Measurements from ENCODE around the gene REEP6. TPM values are rescaled to one million over a fixed set of nuclear protein-coding genes. Genes with fewer than 3 reads are reported as not detected.

The REEP6 gene
- polyA plus RNA-seq, 1 of the 3 experiments (the other 2 are of a cell fraction) = 9.1 TPM

GRCh38 chr19:1491849-1492170, 829 bp downstream of the REEP6 start:
- POLR2A ChIA-PET = interaction anchor here (0.9 to 1.4 kb wide), 2 partner anchors 20 to 36 kb away, joined by 3 to 5 read pairs; no protein-coding TSS in a partner anchor
- H3K4me2 ChIP-seq = peak overlapping the region; percentile 91

GRCh38 chr19:1492474-1493006, 1.6 kb downstream of the REEP6 start:
- Histone ChIP-seq H3K9me3 (no peaks in the 10 kb centered on the region), H4K20me1 (ENCODE audit: insufficient read depth) (no peaks in the 10 kb centered on the region), H3K9me2 (no peaks in the 10 kb centered on the region), H2AFZ (ENCODE audit: low read depth) (no peak overlapping the region), H3K4me3 (ENCODE audit: low read depth in 2 of 2, low read length in 1 of 2) (no peak overlapping the region), H3K79me2 (ENCODE audit: insufficient read depth) (no peaks in the 10 kb centered on the region), H3K9ac (no peak overlapping the region), H3K4me2 (no peak overlapping the region), H3K27ac (ENCODE audit: low read depth in 2 of 2, low read length in 1 of 2) (no peak overlapping the region), H3K27me3 (ENCODE audit: insufficient read depth) (no peaks in the 10 kb centered on the region), H3K4me1 (ENCODE audit: control insufficient read depth in 1 of 2, insufficient read depth in 2 of 2, low read depth in 1 of 2, low read length in 1 of 2) (peaks cover 5 to 18% of the 10 kb centered on the region in 2 experiments; a peak in 2 of 4 replicates), H3F3A (replicated peaks; ENCODE audit: insufficient read depth) (no peaks in the 10 kb centered on the region), H3K36me3 (replicated peaks in 1 of 2; ENCODE audit: control insufficient read depth in 1 of 2, insufficient read depth in 2 of 2, low read length in 1 of 2) (no peaks in the 10 kb centered on the region)
- DNase-seq = no peak
- POLR2A ChIA-PET = no interaction called here
- CTCF ChIA-PET = interaction anchor here (1.9 to 3.7 kb wide), 2 partner anchors 11 to 54 kb away, joined by 6 to 23 read pairs; no protein-coding TSS in a partner anchor
- 75% methylated on average over 7 of the region's 10 CpGs for WGBS (ENCODE audit: low lambda C conversion rate)
- TF ChIP-seq RXRA (IDR thresholded peaks at IDR 0.05; ENCODE audit: borderline replicate concordance, low read depth) = no peak
- TF ChIP-seq NFIC (IDR thresholded peaks at IDR 0.05; ENCODE audit: borderline replicate concordance) = no peak
- no peak for TF ChIP-seq TCF12 (IDR thresholded peaks at IDR 0.05)
- TF ChIP-seq RAD21 (IDR thresholded peaks at IDR 0.05; ENCODE audit: low read length) = no peak

More at GRCh38 chr19:1491849-1492170, 829 bp downstream of the REEP6 start:
- H3K4me3 ChIP-seq (ENCODE audit: low read depth in 2 of 2, low read length in 1 of 2) = peak overlapping the region; percentile 62 to 66; a peak in 3 of 4 replicates
- H4K20me1 ChIP-seq (ENCODE audit: insufficient read depth) = no peaks in the 10 kb centered on the region
- no peaks in the 10 kb centered on the region for H3F3A ChIP-seq (replicated peaks; ENCODE audit: insufficient read depth)
- 77% methylated on average over 12 of the region's 12 CpGs for WGBS (ENCODE audit: low lambda C conversion rate)
- DNase-seq = no peak
- no peak overlapping the region for H3K27ac ChIP-seq (ENCODE audit: low read depth in 2 of 2, low read length in 1 of 2)
- no peaks in the 10 kb centered on the region for H3K9me3 ChIP-seq
- no peaks in the 10 kb centered on the region for H3K79me2 ChIP-seq (ENCODE audit: insufficient read depth)
- H2AFZ ChIP-seq (ENCODE audit: low read depth) = no peak overlapping the region
- H3K27me3 ChIP-seq (ENCODE audit: insufficient read depth) = no peaks in the 10 kb centered on the region
- H3K9ac ChIP-seq = no peak overlapping the region
- CTCF ChIA-PET = interaction anchor here (1.0 to 3.7 kb wide), 4 partner anchors 12 to 211 kb away, joined by 3 to 23 read pairs (median 4); no protein-coding TSS in a partner anchor
- peaks cover 5 to 18% of the 10 kb centered on the region in 2 experiments; a peak in 2 of 4 replicates for H3K4me1 ChIP-seq (ENCODE audit: control insufficient read depth in 1 of 2, insufficient read depth in 2 of 2, low read depth in 1 of 2, low read length in 1 of 2)
- no peaks in the 10 kb centered on the region for H3K9me2 ChIP-seq
- no peaks in the 10 kb centered on the region for H3K36me3 ChIP-seq (replicated peaks in 1 of 2; ENCODE audit: control insufficient read depth in 1 of 2, insufficient read depth in 2 of 2, low read length in 1 of 2)
- TF ChIP-seq MEF2A (IDR thresholded peaks at IDR 0.05; ENCODE audit: borderline replicate concordance, low read depth) = no peak

- H3K4me1 ChIP-seq (ENCODE audit: control insufficient read depth in 1 of 2, insufficient read depth in 2 of 2, low read depth in 1 of 2, low read length in 1 of 2) = peaks cover 5 to 17% of the 10 kb centered on the region in 2 experiments; a peak in 2 of 4 replicates
- no peak overlapping the region for H2AFZ ChIP-seq (ENCODE audit: low read depth)
- WGBS (ENCODE audit: low lambda C conversion rate) = 67% methylated on average over 12 of the region's 15 CpGs
- H3K36me3 ChIP-seq (replicated peaks in 1 of 2; ENCODE audit: control insufficient read depth in 1 of 2, insufficient read depth in 2 of 2, low read length in 1 of 2) = no peaks in the 10 kb centered on the region
- H3K4me3 ChIP-seq (ENCODE audit: low read depth in 2 of 2, low read length in 1 of 2) = no peak overlapping the region
- H3K4me2 ChIP-seq = no peak overlapping the region
- no peaks in the 10 kb centered on the region for H3K9me3 ChIP-seq
- ChIA-PET CTCF (interaction anchor here (0.8 to 3.7 kb wide), 3 partner anchors 9 to 52 kb away, joined by 5 to 23 read pairs (median 6); no protein-coding TSS in a partner anchor), POLR2A (no interaction called here)
- H3K79me2 ChIP-seq (ENCODE audit: insufficient read depth) = no peaks in the 10 kb centered on the region
- no peak overlapping the region for H3K27ac ChIP-seq (ENCODE audit: low read depth in 2 of 2, low read length in 1 of 2)
- TF ChIP-seq JUND (IDR thresholded peaks at IDR 0.05) = no peak
- no peak for TF ChIP-seq ZBTB33 (IDR thresholded peaks at IDR 0.05; ENCODE audit: borderline replicate concordance, low read depth)
- TF ChIP-seq MEF2A (IDR thresholded peaks at IDR 0.05; ENCODE audit: borderline replicate concordance, low read depth) = no peak
- TF ChIP-seq RXRA (IDR thresholded peaks at IDR 0.05; ENCODE audit: borderline replicate concordance, low read depth) = no peak
- no peak for TF ChIP-seq RFX5 (IDR thresholded peaks at IDR 0.05; ENCODE audit: low read length)
- TF ChIP-seq CHD2 (IDR thresholded peaks at IDR 0.05; ENCODE audit: low read length, partially characterized antibody) = no peak
- no peak for TF ChIP-seq FOXJ3 (CRISPR knock-in tag; IDR thresholded peaks at IDR 0.05)
- no peak for TF ChIP-seq GATA2 (CRISPR knock-in tag; IDR thresholded peaks at IDR 0.05)
- no peak for TF ChIP-seq POLR2AphosphoS5 (IDR thresholded peaks at IDR 0.05; ENCODE audit: low read depth, low read length)
- TF ChIP-seq RAD21 (IDR thresholded peaks at IDR 0.05; ENCODE audit: low read length) = no peak
- no peaks in the 10 kb centered on the region for H3K27me3 ChIP-seq (ENCODE audit: insufficient read depth)
- no peak for DNase-seq
- no peaks in the 10 kb centered on the region for H4K20me1 ChIP-seq (ENCODE audit: insufficient read depth)
- H3K9me2 ChIP-seq = no peaks in the 10 kb centered on the region
- H3K9ac ChIP-seq = no peak overlapping the region
- H3F3A ChIP-seq (replicated peaks; ENCODE audit: insufficient read depth) = no peaks in the 10 kb centered on the region
These were observed 3.3 kb downstream of the REEP6 start for GRCh38 chr19:1494115-1494815.

Data from SK-N-SH (cell line).